ENCODE results near the gene ANKRD33B.

DNA sequence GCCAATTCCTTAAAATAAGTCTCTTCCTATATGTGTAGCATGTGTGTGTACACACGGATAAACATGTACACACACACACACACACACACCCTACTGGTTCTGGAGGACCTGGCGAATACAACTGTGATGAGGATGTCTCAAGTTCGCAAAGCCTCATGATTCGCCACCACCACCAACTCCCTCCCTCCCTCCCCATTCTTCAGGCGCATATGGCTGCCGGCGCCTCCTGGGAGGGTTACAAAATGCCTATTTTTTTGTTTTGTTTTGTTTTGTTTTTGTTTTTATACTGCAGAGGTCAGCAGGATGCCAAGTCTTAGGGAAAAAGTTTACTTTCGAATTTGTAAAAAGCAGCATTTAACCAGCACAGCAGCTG lies 109.1 kb downstream of the ANKRD33B start:
- TF ChIP-seq, protein P1, sequence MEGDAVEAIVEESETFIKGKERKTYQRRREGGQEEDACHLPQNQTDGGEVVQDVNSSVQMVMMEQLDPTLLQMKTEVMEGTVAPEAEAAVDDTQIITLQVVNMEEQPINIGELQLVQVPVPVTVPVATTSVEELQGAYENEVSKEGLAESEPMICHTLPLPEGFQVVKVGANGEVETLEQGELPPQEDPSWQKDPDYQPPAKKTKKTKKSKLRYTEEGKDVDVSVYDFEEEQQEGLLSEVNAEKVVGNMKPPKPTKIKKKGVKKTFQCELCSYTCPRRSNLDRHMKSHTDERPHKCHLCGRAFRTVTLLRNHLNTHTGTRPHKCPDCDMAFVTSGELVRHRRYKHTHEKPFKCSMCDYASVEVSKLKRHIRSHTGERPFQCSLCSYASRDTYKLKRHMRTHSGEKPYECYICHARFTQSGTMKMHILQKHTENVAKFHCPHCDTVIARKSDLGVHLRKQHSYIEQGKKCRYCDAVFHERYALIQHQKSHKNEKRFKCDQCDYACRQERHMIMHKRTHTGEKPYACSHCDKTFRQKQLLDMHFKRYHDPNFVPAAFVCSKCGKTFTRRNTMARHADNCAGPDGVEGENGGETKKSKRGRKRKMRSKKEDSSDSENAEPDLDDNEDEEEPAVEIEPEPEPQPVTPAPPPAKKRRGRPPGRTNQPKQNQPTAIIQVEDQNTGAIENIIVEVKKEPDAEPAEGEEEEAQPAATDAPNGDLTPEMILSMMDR (IDR thresholded peaks at IDR 0.05), result no peak
- no peak for TF ChIP-seq POLR2A (IDR thresholded peaks at IDR 0.05)
